Mammary epithelial cell (primary cell): ENCODE data around the gene VWC2.

Source experiments
- EZH2 ChIP-seq: IDR thresholded peaks from 2 replicates; pipeline ENCODE4 v1.6.1; 2012; ENCODE audit warnings: low read length, inconsistent platforms, borderline replicate concordance
- TF ChIP-seq, protein P1 (sequence below), 2 donors: IDR thresholded peaks in 1 of 2; conservative IDR thresholded peaks in 1 of 2; 2 replicates each; pipeline ENCODE4 v1.5.1; 2011 to 2012; ENCODE audit warnings: inconsistent platforms in 2 of 2, low read length in 2 of 2, mild to moderate bottlenecking in 2 of 2, control low read depth in 1 of 2, low read depth in 1 of 2; ENCODE audit not compliant: insufficient read depth in 1 of 2; ENCODE audit errors: extremely low read depth in 1 of 2

DNA sequence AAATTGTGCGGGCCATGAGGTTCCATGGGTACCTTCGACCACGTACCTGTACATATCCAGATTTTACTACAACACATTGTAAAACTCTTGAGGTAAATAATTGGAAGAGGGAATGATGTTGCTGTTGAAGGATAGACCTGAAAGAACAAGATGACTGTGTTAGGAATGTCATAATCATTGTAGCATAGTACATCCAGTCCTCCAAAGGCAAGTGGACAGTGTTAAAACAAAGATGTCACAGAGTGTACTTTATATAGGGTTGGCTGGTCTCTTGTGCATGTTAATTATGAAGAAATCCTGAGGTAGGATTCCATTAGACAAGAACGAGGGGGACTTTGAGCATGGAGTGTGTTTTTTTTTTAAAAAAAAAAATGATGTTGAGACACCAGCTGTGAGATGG, 30.4 kb downstream of the VWC2 start:
- TF ChIP-seq, protein P1, sequence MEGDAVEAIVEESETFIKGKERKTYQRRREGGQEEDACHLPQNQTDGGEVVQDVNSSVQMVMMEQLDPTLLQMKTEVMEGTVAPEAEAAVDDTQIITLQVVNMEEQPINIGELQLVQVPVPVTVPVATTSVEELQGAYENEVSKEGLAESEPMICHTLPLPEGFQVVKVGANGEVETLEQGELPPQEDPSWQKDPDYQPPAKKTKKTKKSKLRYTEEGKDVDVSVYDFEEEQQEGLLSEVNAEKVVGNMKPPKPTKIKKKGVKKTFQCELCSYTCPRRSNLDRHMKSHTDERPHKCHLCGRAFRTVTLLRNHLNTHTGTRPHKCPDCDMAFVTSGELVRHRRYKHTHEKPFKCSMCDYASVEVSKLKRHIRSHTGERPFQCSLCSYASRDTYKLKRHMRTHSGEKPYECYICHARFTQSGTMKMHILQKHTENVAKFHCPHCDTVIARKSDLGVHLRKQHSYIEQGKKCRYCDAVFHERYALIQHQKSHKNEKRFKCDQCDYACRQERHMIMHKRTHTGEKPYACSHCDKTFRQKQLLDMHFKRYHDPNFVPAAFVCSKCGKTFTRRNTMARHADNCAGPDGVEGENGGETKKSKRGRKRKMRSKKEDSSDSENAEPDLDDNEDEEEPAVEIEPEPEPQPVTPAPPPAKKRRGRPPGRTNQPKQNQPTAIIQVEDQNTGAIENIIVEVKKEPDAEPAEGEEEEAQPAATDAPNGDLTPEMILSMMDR (conservative IDR thresholded peaks at IDR 0.05 in 1 of 2, IDR thresholded peaks at IDR 0.05 in 1 of 2; ENCODE audit: extremely low read depth in 1 of 2, insufficient read depth in 1 of 2, low read depth in 1 of 2, low read length in 2 of 2): no peak
- TF ChIP-seq EZH2: no peak
